ENCODE data around the gene GDAP2.

The GDAP2 gene

GRCh38 chr1:117820096-117820495 lies 109.3 kb downstream of the GDAP2 start:
- peaks cover 6% of the 10 kb centered on the region for H3K4me1 ChIP-seq
- TF ChIP-seq CTCF (IDR thresholded peaks at IDR 0.05; ENCODE audit: low read depth, low read length): no peak
- H3K4me3 ChIP-seq (ENCODE audit: low read depth, low read length): no peak overlapping the region
- no peaks in the 10 kb centered on the region for H3K27me3 ChIP-seq
- no peak for DNase-seq
- no peaks in the 10 kb centered on the region for H3K9me3 ChIP-seq
- H3K36me3 ChIP-seq: no peaks in the 10 kb centered on the region

GRCh38 chr1:117819301-117819700 lies 110.1 kb downstream of the GDAP2 start:
- no peak for DNase-seq
- no peaks in the 10 kb centered on the region for H3K9me3 ChIP-seq
- H3K27me3 ChIP-seq: no peaks in the 10 kb centered on the region
- TF ChIP-seq CTCF (IDR thresholded peaks at IDR 0.05; ENCODE audit: low read depth, low read length): no peak
- peaks cover 6% of the 10 kb centered on the region for H3K4me1 ChIP-seq
- no peaks in the 10 kb centered on the region for H3K36me3 ChIP-seq
- H3K4me3 ChIP-seq (ENCODE audit: low read depth, low read length): no peak overlapping the region

GRCh38 chr1:117818456-117818855 lies 111.0 kb downstream of the GDAP2 start:
- DNase-seq: no peak

DNA sequence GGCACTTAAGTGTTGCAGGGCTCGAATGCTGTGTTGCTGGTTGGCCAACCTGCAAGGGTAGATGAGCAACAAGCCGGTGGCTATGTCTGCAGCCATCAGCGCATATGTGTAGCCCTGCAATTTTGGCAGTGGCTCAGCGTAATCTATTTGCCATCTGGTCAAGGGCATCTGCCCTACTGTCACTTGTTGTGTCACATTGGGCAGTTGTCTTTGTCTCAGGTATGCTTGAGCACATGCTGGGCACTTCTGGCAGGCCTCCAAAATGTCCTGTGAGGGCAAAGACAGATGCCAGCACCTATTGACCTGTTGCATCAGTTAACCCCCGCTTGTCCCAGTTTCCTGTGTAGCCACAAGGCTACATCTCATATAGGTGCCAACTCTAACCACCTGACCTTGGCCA lies 111.8 kb downstream of the GDAP2 start:
- H3K27me3 ChIP-seq: no peaks in the 10 kb centered on the region
- TF ChIP-seq CTCF (IDR thresholded peaks at IDR 0.05; ENCODE audit: low read depth, low read length): no peak
- H3K9me3 ChIP-seq: no peaks in the 10 kb centered on the region
- peaks cover 6% of the 10 kb centered on the region for H3K4me1 ChIP-seq
- no peaks in the 10 kb centered on the region for H3K36me3 ChIP-seq
- no peak overlapping the region for H3K4me3 ChIP-seq (ENCODE audit: low read depth, low read length)
- DNase-seq: no peak

More at GRCh38 chr1:117818456-117818855, 111.0 kb downstream of the GDAP2 start:
- Histone ChIP-seq H3K36me3 (no peaks in the 10 kb centered on the region), H3K4me1 (peaks cover 6% of the 10 kb centered on the region), H3K9me3 (no peaks in the 10 kb centered on the region), H3K27me3 (no peaks in the 10 kb centered on the region), H3K4me3 (ENCODE audit: low read depth, low read length) (no peak overlapping the region)
- TF ChIP-seq CTCF (IDR thresholded peaks at IDR 0.05; ENCODE audit: low read depth, low read length): no peak

- DNase-seq: peak; percentile 29
- no peaks in the 10 kb centered on the region for H3K27me3 ChIP-seq
- H3K4me3 ChIP-seq (ENCODE audit: low read depth, low read length): no peak overlapping the region
- TF ChIP-seq CTCF (IDR thresholded peaks at IDR 0.05; ENCODE audit: low read depth, low read length): peak; percentile 39
- no peaks in the 10 kb centered on the region for H3K9me3 ChIP-seq
- no peaks in the 10 kb centered on the region for H3K36me3 ChIP-seq
- H3K4me1 ChIP-seq: peaks cover 4% of the 10 kb centered on the region
Observed at GRCh38 chr1:117815926-117816325, 113.5 kb downstream of the GDAP2 start.

DNA sequence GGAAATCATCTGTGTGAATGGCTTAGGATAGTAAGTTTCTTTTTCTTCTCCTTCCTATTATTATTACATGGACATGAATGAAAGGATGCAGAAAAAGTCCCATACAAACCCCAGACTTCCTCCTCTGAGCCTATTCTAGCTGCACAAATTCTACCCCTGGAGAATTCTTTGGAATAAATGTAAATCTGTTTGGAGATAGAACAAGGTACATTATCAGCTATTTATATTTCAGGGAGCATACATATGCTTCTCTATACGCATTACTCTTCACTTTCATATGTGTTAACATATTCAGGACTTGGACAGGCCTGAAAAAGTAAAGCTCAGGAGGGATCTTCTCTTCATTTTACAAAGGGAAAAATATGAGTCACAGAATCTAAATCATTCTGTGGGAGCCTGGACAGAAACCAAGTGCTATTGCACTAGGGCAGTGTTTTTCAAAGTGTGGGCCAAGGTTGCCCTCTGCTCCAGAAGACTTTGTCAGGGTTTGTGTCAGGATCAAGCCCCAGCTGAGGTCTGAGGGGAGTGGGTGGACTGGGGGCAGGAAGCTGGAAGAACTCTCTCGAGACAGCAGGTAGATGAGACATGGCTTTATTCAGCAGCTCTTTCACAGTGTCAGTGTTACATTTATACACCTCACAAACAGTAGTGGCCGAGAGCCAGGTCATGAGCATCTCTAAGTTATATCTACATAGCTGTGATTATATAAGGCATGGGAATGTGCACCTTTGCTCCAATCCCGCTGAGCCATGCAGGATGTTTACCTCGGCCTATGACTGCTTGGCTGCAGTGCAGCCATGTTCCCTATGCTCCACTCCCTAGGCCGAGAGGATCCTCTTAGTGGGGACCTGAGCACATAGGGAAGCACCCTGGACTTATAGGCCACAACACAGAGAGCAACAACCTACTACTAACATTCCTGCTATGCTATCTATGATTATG lies 114.3 kb downstream of the GDAP2 start:
- no peak for DNase-seq
- Histone ChIP-seq H3K4me3 (ENCODE audit: low read depth, low read length) (no peak overlapping the region), H3K4me1 (no peaks in the 10 kb centered on the region), H3K9me3 (no peaks in the 10 kb centered on the region), H3K27me3 (no peaks in the 10 kb centered on the region), H3K36me3 (no peaks in the 10 kb centered on the region)
- TF ChIP-seq CTCF (IDR thresholded peaks at IDR 0.05; ENCODE audit: low read depth, low read length): no peak

Data from BE2C (cell line).